Activated naive CD8-positive, alpha-beta T cell treated with anti-CD3 and anti-CD28 coated beads for 36 hours (primary cell): ENCODE results near the gene SOAT2. TPM values are rescaled to one million over a fixed set of nuclear protein-coding genes. Genes with fewer than 3 reads are reported as not detected.
"Not testable (repeated sequence)": the region's sequence is repeated elsewhere in the genome, so short reads cannot be mapped to it uniquely, and the experiment has no call there.

Source experiments
- DNase-seq: peaks from one replicate; pipeline ENCODE4 v3.0.0; 2021
- H3K27ac Mint-ChIP-seq: one replicate; pipeline ENCODE4 v1.8.0; 2022; ENCODE audit warnings: mild to moderate bottlenecking, moderate library complexity, mixed read lengths
- H3K27me3 Mint-ChIP-seq: one replicate; pipeline ENCODE4 v1.8.0; 2022; ENCODE audit warnings: mild to moderate bottlenecking, mixed read lengths
- H3K36me3 Mint-ChIP-seq: one replicate; pipeline ENCODE4 v1.8.0; 2021; ENCODE audit warnings: mild to moderate bottlenecking, mixed read lengths
- H3K4me1 Mint-ChIP-seq: one replicate; pipeline ENCODE4 v1.8.0; 2021; ENCODE audit warnings: mixed read lengths
- H3K4me3 Mint-ChIP-seq: one replicate; pipeline ENCODE4 v1.8.0; 2022; ENCODE audit warnings: mild to moderate bottlenecking, moderate library complexity, mixed read lengths
- H3K9me3 Mint-ChIP-seq: one replicate; pipeline ENCODE4 v1.8.0; 2022; ENCODE audit warnings: mixed read lengths
- total RNA-seq, 2 experiments: library from RNA; stranded (reverse); gene quantifications; one replicate each; pipeline ENCODE4 v1.2.3, GENCODE V29; 2021

Gene SOAT2
- total RNA-seq, 2 experiments from 2014 or later, result 3.1 to 3.8 TPM

- no peaks in the 10 kb centered on the region for H3K9me3 Mint-ChIP-seq
- no peak for DNase-seq
- no peak overlapping the region for H3K27ac Mint-ChIP-seq
- no peak overlapping the region for H3K4me3 Mint-ChIP-seq
- no peaks in the 10 kb centered on the region for H3K27me3 Mint-ChIP-seq
- peaks cover 2% of the 10 kb centered on the region for H3K36me3 Mint-ChIP-seq
- H3K4me1 Mint-ChIP-seq, result peaks cover 8% of the 10 kb centered on the region
Measured at GRCh38 chr12:53161119-53161911, 58.0 kb downstream of the SOAT2 start.

- not testable (repeated sequence) for H3K4me3 Mint-ChIP-seq
Measured at GRCh38 chr12:53163008-53163407, 59.7 kb downstream of the SOAT2 start.

GRCh38 chr12:53166837-53167236 is 63.6 kb downstream of the SOAT2 start:
- Mint-ChIP-seq H3K4me3 (no peak overlapping the region), H3K4me1 (peaks cover 3% of the 10 kb centered on the region), H3K36me3 (no peaks in the 10 kb centered on the region), H3K9me3 (no peaks in the 10 kb centered on the region), H3K27ac (no peak overlapping the region), H3K27me3 (no peaks in the 10 kb centered on the region)
- no peak for DNase-seq

More at GRCh38 chr12:53163008-53163407, 59.7 kb downstream of the SOAT2 start:
- DNase-seq, H3K27me3 Mint-ChIP-seq, H3K36me3 Mint-ChIP-seq, H3K9me3 Mint-ChIP-seq, H3K27ac Mint-ChIP-seq, H3K4me1 Mint-ChIP-seq: not testable (repeated sequence)

- Mint-ChIP-seq H3K27ac (no peak overlapping the region), H3K4me1 (peaks cover 3% of the 10 kb centered on the region), H3K9me3 (no peaks in the 10 kb centered on the region), H3K36me3 (no peaks in the 10 kb centered on the region), H3K4me3 (no peak overlapping the region), H3K27me3 (no peaks in the 10 kb centered on the region)
- no peak for DNase-seq
Measured at GRCh38 chr12:53169644-53170043, 66.4 kb downstream of the SOAT2 start.

GRCh38 chr12:53170215-53170614 is 66.9 kb downstream of the SOAT2 start:
- Mint-ChIP-seq H3K27me3 (no peaks in the 10 kb centered on the region), H3K9me3 (no peaks in the 10 kb centered on the region), H3K36me3 (no peaks in the 10 kb centered on the region), H3K4me1 (peaks cover 5% of the 10 kb centered on the region), H3K27ac (no peak overlapping the region), H3K4me3 (no peak overlapping the region)
- no peak for DNase-seq

- peaks cover 7% of the 10 kb centered on the region for H3K4me1 Mint-ChIP-seq
- H3K36me3 Mint-ChIP-seq, result no peaks in the 10 kb centered on the region
- H3K27me3 Mint-ChIP-seq, result no peaks in the 10 kb centered on the region
- H3K9me3 Mint-ChIP-seq, result no peaks in the 10 kb centered on the region
- no peak for DNase-seq
- no peak overlapping the region for H3K27ac Mint-ChIP-seq
- no peak overlapping the region for H3K4me3 Mint-ChIP-seq
Measured at GRCh38 chr12:53170876-53171724, 67.8 kb downstream of the SOAT2 start.

GRCh38 chr12:53171725-53172329 is 68.5 kb downstream of the SOAT2 start:
- Mint-ChIP-seq H3K9me3 (no peaks in the 10 kb centered on the region), H3K36me3 (no peaks in the 10 kb centered on the region), H3K27ac (no peak overlapping the region), H3K27me3 (no peaks in the 10 kb centered on the region), H3K4me1 (peaks cover 4% of the 10 kb centered on the region), H3K4me3 (no peak overlapping the region)
- no peak for DNase-seq

- no peak overlapping the region for H3K4me3 Mint-ChIP-seq
- peaks cover 4% of the 10 kb centered on the region for H3K4me1 Mint-ChIP-seq
- DNase-seq, result no peak
- no peak overlapping the region for H3K27ac Mint-ChIP-seq
- no peaks in the 10 kb centered on the region for H3K36me3 Mint-ChIP-seq
- no peaks in the 10 kb centered on the region for H3K9me3 Mint-ChIP-seq
- H3K27me3 Mint-ChIP-seq, result no peaks in the 10 kb centered on the region
Measured at GRCh38 chr12:53172352-53172751, 69.1 kb downstream of the SOAT2 start.

GRCh38 chr12:53173085-53173715 is 69.9 kb downstream of the SOAT2 start:
- no peaks in the 10 kb centered on the region for H3K9me3 Mint-ChIP-seq
- H3K27me3 Mint-ChIP-seq, result no peaks in the 10 kb centered on the region
- no peak overlapping the region for H3K27ac Mint-ChIP-seq
- DNase-seq, result no peak
- H3K4me1 Mint-ChIP-seq, result peaks cover 4% of the 10 kb centered on the region
- H3K4me3 Mint-ChIP-seq, result no peak overlapping the region
- H3K36me3 Mint-ChIP-seq, result no peaks in the 10 kb centered on the region

Other genes with a start within 250 kb of the SOAT2 start
- gene KRT8, start 198.4 kb upstream of the SOAT2 start, total RNA-seq, result under 1 TPM; 0.48 to 0.62 TPM
- 1 to 10 TPM; 7.3 to 7.6 TPM for gene KRT18, start 154.4 kb upstream of the SOAT2 start, total RNA-seq
- gene EIF4B, start 97.0 kb upstream of the SOAT2 start, total RNA-seq, result 100 to 1,000 TPM; 704 to 720 TPM
- 1 to 10 TPM; 1.5 to 2.6 TPM for gene TNS2, start 53.4 kb upstream of the SOAT2 start, total RNA-seq
- gene SPRYD3, start 24.1 kb upstream of the SOAT2 start, total RNA-seq, result 10 to 100 TPM; 23.5 to 25.7 TPM
- 1 to 10 TPM; 1.9 to 2.2 TPM for gene IGFBP6, start 5.8 kb upstream of the SOAT2 start, total RNA-seq
- gene ZNF740, start 77.2 kb downstream of the SOAT2 start, total RNA-seq, result 10 to 100 TPM; 34.9 to 42.8 TPM
- 10 to 100 TPM; 11.8 to 11.9 TPM for gene CSAD, start 77.4 kb downstream of the SOAT2 start, total RNA-seq
- 100 to 1,000 TPM; 102 to 105 TPM for gene ITGB7, start 103.8 kb downstream of the SOAT2 start, total RNA-seq
- gene RARG, start 128.7 kb downstream of the SOAT2 start, total RNA-seq, result 10 to 100 TPM; 22.7 to 26.0 TPM
- 10 to 100 TPM; 66.3 to 67.7 TPM for gene ESPL1, start 164.8 kb downstream of the SOAT2 start, total RNA-seq
- gene PFDN5, start 192.1 kb downstream of the SOAT2 start, total RNA-seq, result 100 to 1,000 TPM; 309 to 321 TPM
- 10 to 100 TPM; 73.4 to 79.7 TPM for gene MYG1, start 196.2 kb downstream of the SOAT2 start, total RNA-seq
- 10 to 100 TPM; 79.9 to 86.4 TPM for gene AAAS, start 218.1 kb downstream of the SOAT2 start, total RNA-seq
- gene SP7, start 232.9 kb downstream of the SOAT2 start, total RNA-seq, result not detected